ENCODE measurements around the gene VAV3.

DNA sequence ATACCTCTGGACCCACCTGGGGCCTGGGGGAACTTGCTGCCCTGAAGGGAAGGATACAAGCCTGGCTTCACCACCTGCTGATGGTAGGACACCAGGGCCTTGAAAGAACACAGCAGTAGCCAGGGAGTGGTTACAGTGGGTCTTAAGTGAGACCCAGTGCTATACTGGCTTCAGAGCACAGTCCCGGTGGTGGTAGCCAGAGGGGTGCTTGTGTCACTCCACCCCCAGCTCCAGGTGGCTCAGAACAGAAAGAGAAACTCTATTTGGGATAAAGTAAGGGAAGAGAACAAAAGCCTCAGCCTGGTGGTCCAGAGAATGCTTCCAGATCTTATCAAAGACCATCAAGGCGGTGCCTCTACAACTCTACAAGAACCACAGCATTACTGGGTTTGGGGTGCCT, 37.2 kb downstream of the VAV3 start:
- TF ChIP-seq, protein P1, sequence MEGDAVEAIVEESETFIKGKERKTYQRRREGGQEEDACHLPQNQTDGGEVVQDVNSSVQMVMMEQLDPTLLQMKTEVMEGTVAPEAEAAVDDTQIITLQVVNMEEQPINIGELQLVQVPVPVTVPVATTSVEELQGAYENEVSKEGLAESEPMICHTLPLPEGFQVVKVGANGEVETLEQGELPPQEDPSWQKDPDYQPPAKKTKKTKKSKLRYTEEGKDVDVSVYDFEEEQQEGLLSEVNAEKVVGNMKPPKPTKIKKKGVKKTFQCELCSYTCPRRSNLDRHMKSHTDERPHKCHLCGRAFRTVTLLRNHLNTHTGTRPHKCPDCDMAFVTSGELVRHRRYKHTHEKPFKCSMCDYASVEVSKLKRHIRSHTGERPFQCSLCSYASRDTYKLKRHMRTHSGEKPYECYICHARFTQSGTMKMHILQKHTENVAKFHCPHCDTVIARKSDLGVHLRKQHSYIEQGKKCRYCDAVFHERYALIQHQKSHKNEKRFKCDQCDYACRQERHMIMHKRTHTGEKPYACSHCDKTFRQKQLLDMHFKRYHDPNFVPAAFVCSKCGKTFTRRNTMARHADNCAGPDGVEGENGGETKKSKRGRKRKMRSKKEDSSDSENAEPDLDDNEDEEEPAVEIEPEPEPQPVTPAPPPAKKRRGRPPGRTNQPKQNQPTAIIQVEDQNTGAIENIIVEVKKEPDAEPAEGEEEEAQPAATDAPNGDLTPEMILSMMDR (IDR thresholded peaks at IDR 0.05) = no peak
- no peak for TF ChIP-seq POLR2A (IDR thresholded peaks at IDR 0.05)

Measured in body of pancreas (tissue), 4 donors.